OCI-LY3 (cell line): Measurements from ENCODE around the gene PGS1.

Source experiments
- CTCF ChIP-seq: fragments of 200-600, 300-600 bp; sonication (generic); IDR thresholded peaks from 2 replicates; pipeline ENCODE4 v1.5.1; 2014; ENCODE audit warnings: antibody characterized with exemption, low read length, low read depth
- EZH2phosphoT487 ChIP-seq: fragments of 200-600 bp; shearing (Covaris generic); IDR thresholded peaks from 2 replicates; pipeline ENCODE4 v1.6.1; 2018; ENCODE audit warnings: antibody characterized with exemption, mixed run types, low read depth

- TF ChIP-seq CTCF = no peak
- no peak for TF ChIP-seq EZH2phosphoT487
These were observed 23.3 kb upstream of the PGS1 start for GRCh38 chr17:78355045-78355641.
